ENCODE results near the gene INTS13.
"Not testable (repeated sequence)": the region's sequence is repeated elsewhere in the genome, so short reads cannot be mapped to it uniquely, and the experiment has no call there.

INTS13 gene

GRCh38 chr12:26929590-26929989, 8.2 kb downstream of the INTS13 start:
- DNase-seq, result no peak

- DNase-seq, result no peak
Measured at GRCh38 chr12:26928661-26929060, 9.1 kb downstream of the INTS13 start.

- DNase-seq, result no peak
Measured at GRCh38 chr12:26921886-26922285, 15.9 kb downstream of the INTS13 start.

GRCh38 chr12:26919216-26919555, 18.6 kb downstream of the INTS13 start:
- DNase-seq, result no peak

GRCh38 chr12:26918321-26919215, 19.2 kb downstream of the INTS13 start:
- no peak for DNase-seq

- peak; percentile 8 for DNase-seq
Measured at GRCh38 chr12:26906704-26907103, 31.1 kb downstream of the INTS13 start.

- DNase-seq, result no peak
Measured at GRCh38 chr12:26906024-26906423, 31.8 kb downstream of the INTS13 start.

GRCh38 chr12:26903396-26903795, 34.4 kb downstream of the INTS13 start:
- DNase-seq, result not testable (repeated sequence)

GRCh38 chr12:26896913-26897312, 40.9 kb downstream of the INTS13 start:
- no peak for DNase-seq

GRCh38 chr12:26895672-26896071, 42.1 kb downstream of the INTS13 start:
- DNase-seq, result no peak

- DNase-seq, result no peak
Measured at GRCh38 chr12:26891704-26892103, 46.1 kb downstream of the INTS13 start.

GRCh38 chr12:26890784-26891183, 47.0 kb downstream of the INTS13 start:
- DNase-seq, result no peak

- DNase-seq, result peak; percentile 93
Measured at GRCh38 chr12:26884765-26885576, 52.8 kb downstream of the INTS13 start.

- no peak for DNase-seq
Measured at GRCh38 chr12:26880625-26881024, 57.2 kb downstream of the INTS13 start.

GRCh38 chr12:26878661-26879119, 59.1 kb downstream of the INTS13 start:
- no peak for DNase-seq

- no peak for DNase-seq
Measured at GRCh38 chr12:26874501-26875296, 63.1 kb downstream of the INTS13 start.

- peak; percentile 68 for DNase-seq
Measured at GRCh38 chr12:26872625-26873024, 65.2 kb downstream of the INTS13 start.

- no peak for DNase-seq
Measured at GRCh38 chr12:26871985-26872384, 65.8 kb downstream of the INTS13 start.

- peak; percentile 47 for DNase-seq
Measured at GRCh38 chr12:26870491-26871419, 67.0 kb downstream of the INTS13 start.

GRCh38 chr12:26869908-26870459, 67.8 kb downstream of the INTS13 start:
- no peak for DNase-seq

- DNase-seq, result no peak
Measured at GRCh38 chr12:26869104-26869494, 68.7 kb downstream of the INTS13 start.

Measured in OCI-M1 (cell line).